ENCODE data around the gene PLEKHM3.

GRCh38 chr2:207983641-207984042 is 41.7 kb downstream of the PLEKHM3 start:
- TF ChIP-seq POLR2A (IDR thresholded peaks at IDR 0.05; ENCODE audit: extremely low read depth, insufficient read length) (no peak), MYC (IDR thresholded peaks at IDR 0.05; ENCODE audit: low read depth, low read length) (no peak)
- TF ChIP-seq, protein P1, sequence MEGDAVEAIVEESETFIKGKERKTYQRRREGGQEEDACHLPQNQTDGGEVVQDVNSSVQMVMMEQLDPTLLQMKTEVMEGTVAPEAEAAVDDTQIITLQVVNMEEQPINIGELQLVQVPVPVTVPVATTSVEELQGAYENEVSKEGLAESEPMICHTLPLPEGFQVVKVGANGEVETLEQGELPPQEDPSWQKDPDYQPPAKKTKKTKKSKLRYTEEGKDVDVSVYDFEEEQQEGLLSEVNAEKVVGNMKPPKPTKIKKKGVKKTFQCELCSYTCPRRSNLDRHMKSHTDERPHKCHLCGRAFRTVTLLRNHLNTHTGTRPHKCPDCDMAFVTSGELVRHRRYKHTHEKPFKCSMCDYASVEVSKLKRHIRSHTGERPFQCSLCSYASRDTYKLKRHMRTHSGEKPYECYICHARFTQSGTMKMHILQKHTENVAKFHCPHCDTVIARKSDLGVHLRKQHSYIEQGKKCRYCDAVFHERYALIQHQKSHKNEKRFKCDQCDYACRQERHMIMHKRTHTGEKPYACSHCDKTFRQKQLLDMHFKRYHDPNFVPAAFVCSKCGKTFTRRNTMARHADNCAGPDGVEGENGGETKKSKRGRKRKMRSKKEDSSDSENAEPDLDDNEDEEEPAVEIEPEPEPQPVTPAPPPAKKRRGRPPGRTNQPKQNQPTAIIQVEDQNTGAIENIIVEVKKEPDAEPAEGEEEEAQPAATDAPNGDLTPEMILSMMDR (IDR thresholded peaks at IDR 0.05; ENCODE audit: low read depth, low read length) = no peak
- TF ChIP-seq, protein P2, sequence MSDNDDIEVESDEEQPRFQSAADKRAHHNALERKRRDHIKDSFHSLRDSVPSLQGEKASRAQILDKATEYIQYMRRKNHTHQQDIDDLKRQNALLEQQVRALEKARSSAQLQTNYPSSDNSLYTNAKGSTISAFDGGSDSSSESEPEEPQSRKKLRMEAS (IDR thresholded peaks at IDR 0.05; ENCODE audit: low read depth, low read length) = no peak
